Fibroblast of lung (primary cell): ENCODE measurements around the gene LRRC49. TPM values are rescaled to one million over a fixed set of nuclear protein-coding genes. Genes with fewer than 3 reads are reported as not detected.
"Not testable (repeated sequence)": the region's sequence is repeated elsewhere in the genome, so short reads cannot be mapped to it uniquely, and the experiment has no call there.

ENCODE experiments used
- DNase-seq, 2 donors: peaks; one replicate each; pipeline versions ENCODE4 v3.0.0 to v3.0.0-alpha.2; 2010; ENCODE audit warnings: low read depth in 2 of 2
- H2AFZ ChIP-seq: 2 replicates; pipeline ENCODE4 v1.5.1; 2012; ENCODE audit warnings: low read length, control low read depth, inconsistent platforms
- H3K27ac ChIP-seq: 2 replicates; pipeline ENCODE4 v1.5.1; 2011; ENCODE audit warnings: low read length, control low read depth; ENCODE audit not compliant: insufficient read depth
- H3K27me3 ChIP-seq: 2 replicates; pipeline ENCODE4 v1.5.1; 2011; ENCODE audit warnings: mild to moderate bottlenecking, low read length; ENCODE audit not compliant: control insufficient read depth, insufficient read depth
- H3K36me3 ChIP-seq: 2 replicates; pipeline ENCODE4 v1.5.1; 2011; ENCODE audit warnings: low read length; ENCODE audit not compliant: control insufficient read depth, insufficient read depth
- H3K4me1 ChIP-seq: 2 replicates; pipeline ENCODE4 v1.5.1; 2011; ENCODE audit warnings: low read length; ENCODE audit not compliant: control insufficient read depth, insufficient read depth; ENCODE audit errors: extremely low read depth
- H3K4me2 ChIP-seq: 2 replicates; pipeline ENCODE4 v1.5.1; 2011; ENCODE audit warnings: low read length, control low read depth; ENCODE audit not compliant: insufficient read depth; ENCODE audit errors: extremely low read depth
- H3K4me3 ChIP-seq, 4 experiments: fragments of 200-600 bp in 1 of 4; sonication (generic) in 1 of 4; replicated peaks in 1 of 4; 2 replicates each; pipeline ENCODE4 v1.5.1; 2011 to 2016; ENCODE audit warnings: low read length in 4 of 4, low read depth in 3 of 4, mild to moderate bottlenecking in 3 of 4, control low read depth in 2 of 4, inconsistent platforms in 1 of 4, mixed read lengths in 1 of 4; ENCODE audit not compliant: insufficient read depth in 1 of 4; ENCODE audit errors: control extremely low read depth in 1 of 4
- H3K79me2 ChIP-seq: 2 replicates; pipeline ENCODE4 v1.5.1; 2012; ENCODE audit warnings: mild to moderate bottlenecking, low read length, inconsistent platforms; ENCODE audit not compliant: control insufficient read depth, insufficient read depth
- H3K9ac ChIP-seq: 2 replicates; pipeline ENCODE4 v1.5.1; 2011; ENCODE audit warnings: mild to moderate bottlenecking, low read length, control low read depth; ENCODE audit not compliant: insufficient read depth
- H3K9me3 ChIP-seq: 2 replicates; pipeline ENCODE4 v1.5.1; 2012; ENCODE audit warnings: low read depth, low read length; ENCODE audit not compliant: control insufficient read depth, insufficient read depth
- H4K20me1 ChIP-seq: 2 replicates; pipeline ENCODE4 v1.5.1; 2011; ENCODE audit warnings: low read length; ENCODE audit not compliant: control insufficient read depth, insufficient read depth; ENCODE audit errors: extremely low read depth
- EZH2 ChIP-seq: IDR thresholded peaks from 2 replicates; pipeline ENCODE4 v1.5.1; 2012; ENCODE audit warnings: low read length, control low read depth, mild to moderate bottlenecking; ENCODE audit errors: missing control alignments
- polyA plus RNA-seq, 2 donors: library from polyadenylated mRNA; depleted of rRNA in 1 of 2; stranded (reverse) in 1 of 2; unstranded in 1 of 2; fragments of >200 nt; gene quantifications; 2 replicates each; pipeline ENCODE4 v1.2.1, GENCODE V29; 2011 to 2012; ENCODE audit warnings: missing spikeins in 1 of 2
- total RNA-seq: library from RNA; depleted of rRNA; stranded (reverse); fragments of >200 nt; gene quantifications from 2 replicates; pipeline ENCODE4 v1.2.1, GENCODE V29; 2014
- TF ChIP-seq, protein P1 (sequence below), 2 donors: IDR thresholded peaks in 1 of 2; conservative IDR thresholded peaks in 1 of 2; 1 replicate in 1 of 2; 2 replicates in 1 of 2; pipeline ENCODE4 v1.5.1; 2011 to 2012; ENCODE audit warnings: low read length in 2 of 2, control low read depth in 1 of 2, inconsistent platforms in 1 of 2, low read depth in 1 of 2, mild to moderate bottlenecking in 1 of 2

The LRRC49 gene
- total and polyA plus RNA-seq, 2 donors (not counting 1 experiment from before 2014, with no cell fraction given), result 10.0 to 31.5 TPM

DNA sequence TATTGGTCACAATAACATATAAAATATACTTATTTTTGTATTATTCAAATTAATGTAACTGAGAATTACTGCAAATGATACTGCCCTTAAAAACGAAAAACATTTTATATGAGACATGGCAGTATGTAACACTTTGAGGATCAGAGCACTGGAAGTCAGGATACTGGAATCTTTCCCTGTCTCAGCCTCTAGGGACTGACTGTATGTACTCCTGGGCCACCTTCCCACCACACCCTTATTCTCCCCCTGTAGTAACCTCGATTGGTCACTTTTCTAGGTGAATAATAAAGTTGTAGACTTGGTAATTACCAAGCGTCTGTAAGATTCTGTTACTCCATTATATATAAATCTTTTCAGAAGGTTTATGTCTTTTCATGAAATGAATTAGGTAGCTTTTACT is 43.0 kb downstream of the LRRC49 start:
- Histone ChIP-seq H3K4me3 (no peak overlapping the region), H3K4me1 (no peaks in the 10 kb centered on the region), H3K36me3 (no peaks in the 10 kb centered on the region), H3K9me3 (no peaks in the 10 kb centered on the region), H4K20me1 (no peaks in the 10 kb centered on the region), H2AFZ (no peak overlapping the region), H3K79me2 (no peaks in the 10 kb centered on the region), H3K27me3 (no peaks in the 10 kb centered on the region), H3K9ac (no peak overlapping the region), H3K4me2 (no peak overlapping the region), H3K27ac (no peak overlapping the region)
- no peak for DNase-seq
- TF ChIP-seq, protein P1, sequence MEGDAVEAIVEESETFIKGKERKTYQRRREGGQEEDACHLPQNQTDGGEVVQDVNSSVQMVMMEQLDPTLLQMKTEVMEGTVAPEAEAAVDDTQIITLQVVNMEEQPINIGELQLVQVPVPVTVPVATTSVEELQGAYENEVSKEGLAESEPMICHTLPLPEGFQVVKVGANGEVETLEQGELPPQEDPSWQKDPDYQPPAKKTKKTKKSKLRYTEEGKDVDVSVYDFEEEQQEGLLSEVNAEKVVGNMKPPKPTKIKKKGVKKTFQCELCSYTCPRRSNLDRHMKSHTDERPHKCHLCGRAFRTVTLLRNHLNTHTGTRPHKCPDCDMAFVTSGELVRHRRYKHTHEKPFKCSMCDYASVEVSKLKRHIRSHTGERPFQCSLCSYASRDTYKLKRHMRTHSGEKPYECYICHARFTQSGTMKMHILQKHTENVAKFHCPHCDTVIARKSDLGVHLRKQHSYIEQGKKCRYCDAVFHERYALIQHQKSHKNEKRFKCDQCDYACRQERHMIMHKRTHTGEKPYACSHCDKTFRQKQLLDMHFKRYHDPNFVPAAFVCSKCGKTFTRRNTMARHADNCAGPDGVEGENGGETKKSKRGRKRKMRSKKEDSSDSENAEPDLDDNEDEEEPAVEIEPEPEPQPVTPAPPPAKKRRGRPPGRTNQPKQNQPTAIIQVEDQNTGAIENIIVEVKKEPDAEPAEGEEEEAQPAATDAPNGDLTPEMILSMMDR (conservative IDR thresholded peaks at IDR 0.05 in 1 of 2, IDR thresholded peaks at IDR 0.05 in 1 of 2; ENCODE audit: low read depth in 1 of 2, low read length in 2 of 2), result no peak
- no peak for TF ChIP-seq EZH2

- Histone ChIP-seq H3K4me3 (no peak overlapping the region), H3K4me2 (no peak overlapping the region), H3K27ac (no peak overlapping the region), H3K79me2 (no peaks in the 10 kb centered on the region), H2AFZ (no peak overlapping the region), H3K36me3 (no peaks in the 10 kb centered on the region), H4K20me1 (no peaks in the 10 kb centered on the region), H3K9me3 (no peaks in the 10 kb centered on the region), H3K27me3 (no peaks in the 10 kb centered on the region), H3K4me1 (no peaks in the 10 kb centered on the region), H3K9ac (no peak overlapping the region)
- TF ChIP-seq, protein P1 (conservative IDR thresholded peaks at IDR 0.05 in 1 of 2, IDR thresholded peaks at IDR 0.05 in 1 of 2; ENCODE audit: low read depth in 1 of 2, low read length in 2 of 2), result no peak
- TF ChIP-seq EZH2, result no peak
- peak; percentile 30 to 32 for DNase-seq
Observed at GRCh38 chr15:70936326-70936725, 43.7 kb downstream of the LRRC49 start.

GRCh38 chr15:70943285-70943684 is 50.7 kb downstream of the LRRC49 start:
- not testable (repeated sequence) for H3K79me2 ChIP-seq, H3K36me3 ChIP-seq, H3K9me3 ChIP-seq, H3K9ac ChIP-seq, H2AFZ ChIP-seq, H3K4me1 ChIP-seq, H3K27ac ChIP-seq, H3K4me3 ChIP-seq, H3K4me2 ChIP-seq, DNase-seq, H4K20me1 ChIP-seq, H3K27me3 ChIP-seq
